T1000 (cell line): ENCODE results near the gene STMND1.

Experiments
- DNase-seq: peaks from one replicate; lab custom pipeline; 2025; ENCODE audit warnings: mixed read lengths; lab: John Stamatoyannopoulos, UW

Gene STMND1

DNA sequence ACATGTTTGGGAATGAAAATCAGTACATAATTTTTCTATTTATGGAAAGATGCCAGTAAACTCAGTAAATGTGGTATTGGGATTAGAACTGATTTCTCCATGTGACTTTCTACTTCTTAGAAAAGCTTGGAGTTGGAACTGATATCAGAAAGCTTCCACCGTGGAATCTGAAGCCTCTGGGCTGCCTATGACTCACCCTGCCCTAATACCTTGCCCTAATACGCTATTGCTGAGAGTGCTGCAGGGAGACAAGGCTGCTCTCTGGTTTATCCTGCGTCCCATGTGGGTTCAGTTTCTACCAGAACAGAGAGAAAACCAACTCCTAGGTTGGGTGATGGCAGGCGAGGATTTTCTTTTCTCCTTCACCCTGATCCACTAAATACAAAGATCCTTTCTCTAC lies 3.3 kb upstream of the STMND1 start:
- DNase-seq, result no peak

DNA sequence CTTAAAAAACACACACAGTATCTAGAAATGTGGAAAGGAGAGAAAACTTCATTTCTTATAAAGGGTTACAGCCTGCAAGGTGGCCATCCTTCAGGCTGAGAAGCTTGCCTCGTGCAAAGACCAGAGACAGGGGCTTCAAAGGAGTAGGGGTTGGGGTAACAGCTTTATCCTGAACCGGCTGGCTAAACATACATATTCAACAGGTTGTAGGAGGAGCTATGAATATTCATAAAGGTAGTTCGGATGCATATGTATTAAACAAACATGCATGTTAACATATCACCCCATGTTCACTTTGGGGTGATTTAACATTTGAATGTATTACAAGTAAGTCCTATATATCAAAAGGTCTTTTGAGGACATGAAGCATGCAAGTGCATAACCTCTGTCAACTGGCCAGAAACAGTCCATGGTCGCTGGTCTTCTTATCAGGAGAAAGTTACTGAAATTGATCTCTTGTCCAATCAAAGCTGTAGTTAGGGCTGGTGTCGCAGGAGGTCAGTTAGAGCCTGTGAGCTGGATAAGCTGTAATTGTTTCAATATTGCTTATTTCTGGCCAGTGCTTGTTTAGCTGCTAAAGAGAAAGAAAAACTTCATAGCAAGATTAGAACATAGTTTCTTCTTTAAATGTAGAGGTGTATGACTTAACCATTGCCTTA lies 2.3 kb upstream of the STMND1 start:
- DNase-seq, result no peak

DNA sequence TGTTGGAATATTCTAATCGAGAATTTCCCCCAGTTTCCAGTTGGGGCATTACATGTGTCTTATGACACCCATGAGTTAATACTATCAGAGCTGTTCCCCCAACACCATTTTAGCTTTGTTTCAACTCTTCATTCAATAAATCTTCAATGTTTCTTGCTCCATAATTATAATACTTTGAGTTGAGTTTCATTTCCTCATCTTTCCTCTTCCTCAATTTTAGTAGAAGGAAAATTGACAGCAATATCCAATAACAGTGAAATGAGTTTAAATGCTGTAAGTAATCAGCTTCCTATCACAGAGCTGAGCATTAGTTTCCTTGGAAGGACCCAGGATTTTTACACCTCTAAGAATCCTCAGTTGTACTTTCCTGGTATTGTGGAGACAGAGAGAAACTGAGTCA lies 1.0 kb upstream of the STMND1 start:
- no peak for DNase-seq

DNA sequence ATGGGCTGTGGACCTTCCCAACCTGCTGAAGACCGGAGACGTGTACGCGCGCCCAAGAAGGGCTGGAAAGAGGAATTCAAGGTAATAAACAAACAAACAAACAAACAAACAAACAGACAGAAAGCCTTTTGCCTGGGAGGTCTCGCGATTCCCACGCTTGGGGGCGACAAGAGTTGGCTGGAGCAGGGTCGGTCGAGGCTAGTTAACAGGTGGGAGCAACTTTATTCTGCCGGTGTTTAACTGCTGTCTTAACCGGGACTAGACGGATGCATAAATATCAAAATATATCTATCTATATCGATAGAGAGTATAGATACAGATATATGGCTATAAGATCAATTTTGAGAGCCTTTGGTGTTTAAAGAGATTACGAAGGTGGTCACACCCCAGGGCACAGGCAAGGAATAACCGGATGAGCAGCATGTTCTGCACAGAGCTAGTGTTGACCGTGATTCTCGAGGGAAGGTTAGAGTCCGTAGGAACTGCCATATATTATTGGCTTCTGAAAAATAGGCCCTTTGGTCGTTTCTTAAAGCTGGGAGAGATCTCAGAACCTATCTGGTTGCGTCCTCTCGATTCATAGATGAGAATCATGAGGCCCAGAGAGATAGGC lies 514 bp downstream of the STMND1 start:
- no peak for DNase-seq

DNA sequence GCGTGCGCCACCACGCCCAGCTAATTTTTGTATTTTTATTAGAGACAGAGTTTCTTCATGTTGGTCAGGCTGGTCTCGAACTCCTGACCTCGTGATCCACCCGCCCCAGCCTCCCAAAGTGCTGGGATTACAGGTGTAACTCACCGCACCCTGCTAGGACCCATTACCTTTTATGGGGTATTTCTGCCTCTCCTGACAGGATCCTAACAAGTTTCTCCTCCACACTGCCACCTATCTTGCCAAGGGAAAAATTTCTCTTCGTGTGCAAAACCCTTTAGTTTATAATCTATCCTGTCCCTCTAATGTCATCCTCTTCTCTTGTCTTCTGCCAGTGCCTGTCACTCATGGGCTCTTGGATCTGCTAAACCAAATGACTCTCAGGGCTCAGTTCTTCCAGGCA lies 1.9 kb downstream of the STMND1 start:
- DNase-seq, result no peak

DNA sequence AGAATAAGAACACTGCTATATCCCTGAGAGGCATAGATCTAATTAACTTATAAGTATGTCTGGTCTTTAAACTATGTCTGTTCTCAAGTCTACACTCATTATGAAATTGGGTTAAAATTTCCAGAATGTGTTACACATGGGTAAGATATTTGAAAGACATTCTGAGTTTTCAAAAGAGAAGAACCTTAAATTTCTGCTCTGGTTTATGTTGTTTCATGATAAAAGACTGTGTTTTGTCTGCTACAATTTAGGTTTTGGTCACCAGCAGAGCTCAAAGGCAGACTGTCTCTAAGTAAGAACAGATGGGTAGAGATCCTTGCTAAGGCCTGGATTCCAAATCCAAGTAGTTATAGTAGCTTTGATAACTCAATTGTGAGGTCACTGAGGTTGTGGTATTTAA lies 6.0 kb downstream of the STMND1 start:
- DNase-seq, result no peak

DNA sequence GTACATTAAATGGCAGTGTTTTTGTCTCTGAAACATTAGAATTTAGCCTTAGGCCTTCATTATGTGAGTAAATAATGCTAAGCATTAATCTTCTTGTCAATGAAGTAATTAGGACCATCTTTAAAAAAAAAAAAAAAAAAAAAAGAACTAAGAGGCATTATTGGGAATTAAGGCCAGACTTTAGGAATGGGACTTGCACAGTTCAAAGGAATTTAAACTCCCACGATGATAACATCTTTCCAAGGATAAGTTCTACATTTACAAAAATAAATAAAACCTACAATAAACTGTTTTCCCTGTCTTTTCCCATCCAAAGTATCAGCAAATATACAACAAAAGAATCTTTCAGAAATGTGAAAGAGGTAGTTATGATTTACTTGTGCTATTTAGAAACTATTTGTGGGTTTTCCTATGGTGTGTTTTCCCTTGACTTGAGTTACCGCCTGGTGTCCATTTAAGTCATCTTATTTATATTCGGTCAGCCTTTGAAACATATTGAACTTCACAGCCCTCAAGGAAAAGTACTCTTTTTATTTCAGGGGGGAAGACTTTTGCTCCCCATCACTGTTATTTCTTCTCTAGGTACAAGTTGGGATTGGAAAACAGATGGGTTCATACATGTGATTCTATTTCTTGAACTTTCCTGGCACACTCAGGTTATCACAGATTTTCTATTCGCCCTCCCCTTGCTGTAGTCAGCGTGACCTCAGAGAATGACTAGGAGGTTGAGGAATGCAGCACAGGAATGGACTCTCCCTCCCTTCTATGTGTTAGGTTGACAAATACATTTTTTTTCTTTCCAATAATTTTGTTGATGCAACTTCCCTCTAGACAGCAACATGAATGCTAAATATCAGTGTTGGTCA lies 13.6 kb downstream of the STMND1 start:
- DNase-seq, result peak; percentile 42

DNA sequence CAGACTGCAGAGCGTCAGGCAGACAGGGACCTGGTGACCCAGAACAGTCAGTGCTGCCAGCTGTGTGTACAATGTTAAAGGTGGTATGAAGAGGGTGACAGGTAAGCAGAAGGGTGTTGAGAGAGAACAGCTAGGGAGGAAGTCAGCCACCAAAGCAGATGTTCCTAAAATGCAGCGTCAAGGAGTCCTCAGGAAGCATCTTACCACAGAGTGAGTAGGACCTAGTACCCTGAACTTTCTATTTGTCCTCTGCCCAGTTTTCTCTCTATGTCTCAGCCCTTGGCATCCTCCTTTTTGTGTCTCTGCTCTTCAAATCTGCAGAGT lies 14.2 kb downstream of the STMND1 start:
- no peak for DNase-seq

DNA sequence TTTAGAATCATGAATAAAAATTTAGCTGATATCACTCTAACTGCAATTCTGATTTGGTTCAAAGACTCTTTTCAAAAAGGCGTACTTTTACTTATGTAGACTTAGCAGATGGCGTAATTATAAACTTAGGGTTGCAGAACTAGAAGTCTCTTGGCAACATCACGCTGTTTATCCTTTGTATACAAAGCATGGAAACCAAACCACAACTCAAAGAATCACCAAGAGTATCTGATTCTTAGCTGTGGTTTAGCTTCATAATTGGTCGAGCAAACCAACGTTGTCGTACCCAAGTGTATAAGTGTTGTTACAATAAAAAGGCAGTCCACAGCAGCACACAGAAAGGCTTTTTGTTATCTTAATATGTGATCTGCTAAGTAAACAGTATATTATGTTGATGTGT lies 18.2 kb downstream of the STMND1 start:
- no peak for DNase-seq

DNA sequence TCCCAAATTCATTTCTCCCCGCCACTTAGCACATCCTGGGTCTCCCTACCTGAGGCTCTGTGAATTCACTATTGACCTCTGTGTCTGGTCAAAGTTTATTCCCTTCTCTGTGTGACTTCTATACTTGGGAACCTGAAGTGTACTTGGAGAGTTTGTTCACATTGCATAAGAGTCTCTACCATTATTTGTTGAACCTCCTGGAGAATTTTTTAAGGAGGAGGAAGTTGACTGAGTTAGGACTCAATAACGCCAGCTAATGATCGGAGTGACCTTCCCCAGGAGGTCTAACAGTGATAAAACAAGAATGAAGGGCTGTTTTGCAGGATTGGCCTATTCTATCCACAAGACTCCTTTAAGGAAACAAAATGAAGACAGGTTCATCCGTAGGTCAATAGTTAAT lies 23.6 kb downstream of the STMND1 start:
- no peak for DNase-seq

DNA sequence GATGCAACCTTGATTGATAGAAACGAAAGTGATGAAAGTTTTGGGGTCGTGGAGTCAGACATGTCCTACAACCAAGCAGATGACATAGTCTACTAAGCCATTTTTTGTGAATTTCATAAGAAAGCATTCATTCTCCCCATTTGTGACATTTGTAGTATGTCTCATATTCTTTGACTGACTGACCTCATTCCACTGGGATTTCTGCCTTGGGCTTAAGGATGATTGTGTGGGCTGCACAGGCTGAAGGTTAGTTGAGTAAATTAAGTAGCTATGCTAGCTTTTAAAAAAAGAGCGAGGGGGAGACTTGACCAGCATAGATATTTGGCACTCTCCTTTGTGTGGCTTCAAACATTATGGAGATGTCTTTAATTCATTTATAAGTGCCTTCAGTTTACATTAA lies 28.9 kb downstream of the STMND1 start:
- DNase-seq, result no peak

DNA sequence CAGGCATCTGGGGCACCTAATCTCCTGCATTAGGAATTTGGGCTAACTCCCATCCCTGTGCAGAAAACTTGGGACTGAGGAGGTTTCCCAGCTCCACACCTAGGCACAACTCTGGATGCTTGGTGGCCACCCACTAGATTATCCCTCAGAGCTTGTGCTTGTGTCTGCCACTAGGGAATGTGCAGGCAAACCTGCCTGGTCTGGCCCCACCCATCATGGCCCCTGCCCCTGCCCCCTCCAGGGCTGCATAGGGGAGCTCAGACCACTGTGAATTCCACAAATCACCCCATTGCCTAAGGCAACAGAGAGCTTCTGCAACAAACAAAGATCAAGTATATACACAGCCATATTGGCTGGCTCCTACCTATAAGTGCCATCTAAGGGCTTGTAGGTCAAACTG lies 31.1 kb downstream of the STMND1 start:
- no peak for DNase-seq

DNA sequence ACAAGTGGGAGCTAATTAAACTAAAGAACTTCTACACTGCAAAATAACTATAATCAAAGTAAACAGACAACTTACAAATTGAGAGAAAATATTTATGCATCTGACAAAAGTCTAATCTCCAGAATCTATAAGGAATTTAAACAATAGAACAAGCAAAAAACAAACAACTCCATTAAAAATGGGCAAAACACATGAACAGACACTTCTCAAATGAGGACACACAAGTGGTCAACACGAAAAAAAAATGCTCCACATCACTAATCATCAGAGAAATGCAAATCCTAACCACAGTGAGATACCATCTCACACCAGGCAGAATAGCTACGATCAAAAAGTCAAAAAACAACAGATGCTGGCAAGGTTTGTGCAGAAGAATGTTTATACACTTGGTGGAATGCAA lies 36.2 kb downstream of the STMND1 start:
- no peak for DNase-seq

DNA sequence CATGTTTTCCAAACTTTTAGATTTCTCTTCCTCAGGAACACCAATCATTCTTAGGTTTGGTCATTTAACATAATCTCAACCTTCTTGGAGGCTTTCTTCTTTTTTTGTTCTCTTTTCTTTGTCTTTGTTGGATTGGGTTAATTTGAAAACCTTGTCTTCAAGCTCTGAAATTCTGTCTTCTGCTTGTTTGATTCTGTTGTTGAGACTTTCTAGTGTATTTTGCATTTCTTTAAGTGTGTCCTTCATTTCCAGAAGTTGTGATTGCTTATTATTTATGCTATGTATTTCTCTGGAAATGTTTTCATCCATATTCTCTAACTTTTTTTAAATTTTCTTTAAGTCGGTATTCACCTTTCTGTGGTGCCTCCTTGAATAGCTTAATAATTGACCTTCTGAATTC lies 42.2 kb downstream of the STMND1 start:
- no peak for DNase-seq

DNA sequence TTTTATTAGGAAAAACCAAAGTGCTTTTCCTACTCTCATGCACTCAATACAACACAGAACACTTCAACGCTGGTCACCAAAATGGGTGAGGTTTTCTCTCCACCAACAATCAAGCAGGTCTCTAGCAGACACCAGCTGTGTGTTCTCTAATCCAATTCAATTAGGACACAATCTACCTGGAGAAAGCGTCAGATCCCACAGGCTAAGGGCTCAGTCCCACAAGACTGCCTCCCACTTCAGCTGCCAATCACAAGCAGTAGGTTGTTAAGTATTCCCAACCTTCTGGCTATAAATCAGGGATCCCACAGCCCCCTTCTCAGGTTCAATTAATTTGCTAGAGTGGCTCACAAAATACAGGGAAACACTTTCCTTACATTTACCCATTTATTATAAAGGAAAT lies 47.7 kb downstream of the STMND1 start:
- DNase-seq, result no peak

DNA sequence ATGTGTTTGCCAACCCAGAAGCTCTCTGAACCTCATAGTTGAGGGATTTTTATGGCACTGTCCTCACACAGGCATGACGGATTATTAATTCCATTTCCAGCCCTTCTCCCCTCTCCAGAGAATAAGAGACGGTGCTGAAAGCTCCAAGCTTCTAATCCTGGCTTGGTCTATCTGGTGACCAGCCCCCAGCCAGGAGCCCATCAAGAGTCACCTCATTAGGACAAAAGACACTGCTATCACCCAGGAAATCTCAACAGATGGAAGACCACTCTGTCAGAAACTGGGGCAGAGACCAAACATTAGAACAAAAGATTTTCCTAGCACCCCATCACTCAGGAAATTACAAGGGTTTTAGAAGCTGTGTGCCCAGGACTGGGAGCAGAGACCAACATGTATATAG lies 48.2 kb downstream of the STMND1 start:
- DNase-seq, result no peak

DNA sequence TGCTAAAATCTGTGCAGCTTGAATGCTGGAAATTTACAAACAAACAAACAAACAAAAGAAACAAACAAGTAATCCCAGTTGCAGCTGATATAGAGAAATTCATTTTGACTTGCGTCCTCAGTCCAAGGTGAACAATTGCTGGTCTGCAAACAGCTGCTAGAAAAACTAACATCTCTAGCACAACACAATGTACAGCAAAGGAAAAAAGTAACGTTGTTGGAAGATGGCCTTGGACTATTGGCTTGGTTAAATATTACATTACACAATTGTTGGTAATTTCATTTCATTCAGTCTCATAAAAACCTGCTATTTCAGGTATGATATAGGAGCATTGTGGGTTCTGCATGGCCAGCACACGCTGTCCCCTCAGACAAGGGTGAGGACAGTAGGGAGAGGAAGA lies 50.0 kb downstream of the STMND1 start:
- DNase-seq, result no peak

DNA sequence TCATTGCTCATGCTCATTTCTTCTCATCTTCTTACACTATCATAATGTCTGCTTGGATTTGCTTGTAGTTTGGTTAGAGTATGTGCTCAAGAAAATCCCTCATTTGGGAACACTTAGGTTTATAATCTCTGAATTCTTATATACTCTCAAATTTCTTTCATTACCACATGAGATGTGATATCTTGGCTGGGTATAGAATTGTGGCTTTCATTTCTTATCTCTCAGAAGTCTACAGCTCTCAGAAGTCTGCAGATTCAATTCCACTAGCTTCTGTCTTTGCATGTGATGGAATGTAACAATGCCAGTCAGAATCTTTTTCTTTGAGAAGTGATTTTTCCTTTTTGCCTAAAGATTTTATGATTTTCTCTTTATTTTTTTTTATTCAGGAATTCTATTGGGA lies 50.9 kb downstream of the STMND1 start:
- no peak for DNase-seq

DNA sequence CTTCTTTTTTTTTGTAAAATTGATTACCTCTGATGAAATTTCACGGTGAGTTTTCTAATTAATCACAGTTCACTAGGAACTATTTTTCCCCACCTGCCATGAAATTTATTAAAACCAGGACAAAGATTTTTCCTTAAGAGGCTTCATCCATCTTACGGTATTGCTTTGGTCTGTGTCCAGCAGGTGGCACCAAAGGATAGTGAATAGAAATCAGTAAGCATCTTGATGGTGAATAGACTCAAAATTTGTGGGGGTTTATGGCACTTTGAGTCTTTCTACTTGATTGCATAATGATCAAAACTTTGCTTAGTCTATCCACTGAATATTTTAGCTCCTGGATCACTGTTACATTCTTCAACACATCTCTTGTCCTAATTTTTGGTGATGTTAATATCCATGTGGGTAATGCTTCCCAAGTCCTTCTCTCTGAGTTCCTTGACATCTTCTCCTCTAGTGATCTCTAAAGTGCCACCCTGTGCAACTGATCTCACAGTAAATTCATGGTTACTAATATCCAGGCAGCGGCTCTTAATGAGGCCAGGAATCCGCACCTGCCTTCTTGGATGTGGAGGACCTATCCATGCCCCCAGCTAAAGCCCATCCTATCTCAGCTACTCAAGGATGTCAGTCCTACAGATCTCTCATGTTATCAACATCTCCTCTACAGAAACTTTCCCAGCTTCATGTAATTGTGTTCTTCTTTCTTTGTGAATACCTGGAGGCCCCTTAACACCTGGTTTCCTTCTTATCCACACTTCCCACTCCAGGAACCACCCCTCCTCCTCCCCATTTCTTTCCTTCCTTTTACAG lies 54.5 kb downstream of the STMND1 start:
- peak; percentile 42 for DNase-seq

DNA sequence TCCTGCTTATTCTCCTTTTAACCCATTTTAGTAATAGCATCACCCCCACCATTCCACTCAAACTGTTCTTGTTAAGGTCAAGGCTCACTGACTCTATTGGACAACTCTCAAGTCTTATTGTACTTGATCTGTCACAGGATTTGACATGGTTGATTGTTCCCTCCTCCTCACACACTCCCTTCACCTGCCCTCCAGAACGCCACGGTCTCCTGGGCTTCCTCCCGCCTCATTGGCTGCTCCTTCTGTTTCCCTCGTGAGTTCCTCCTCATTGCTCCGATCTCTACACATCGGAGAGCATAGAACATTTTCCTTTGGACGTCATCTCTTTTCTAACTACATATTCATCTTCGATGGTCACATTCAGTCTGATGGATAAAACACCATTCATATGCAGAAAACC lies 55.1 kb downstream of the STMND1 start:
- DNase-seq, result no peak

DNA sequence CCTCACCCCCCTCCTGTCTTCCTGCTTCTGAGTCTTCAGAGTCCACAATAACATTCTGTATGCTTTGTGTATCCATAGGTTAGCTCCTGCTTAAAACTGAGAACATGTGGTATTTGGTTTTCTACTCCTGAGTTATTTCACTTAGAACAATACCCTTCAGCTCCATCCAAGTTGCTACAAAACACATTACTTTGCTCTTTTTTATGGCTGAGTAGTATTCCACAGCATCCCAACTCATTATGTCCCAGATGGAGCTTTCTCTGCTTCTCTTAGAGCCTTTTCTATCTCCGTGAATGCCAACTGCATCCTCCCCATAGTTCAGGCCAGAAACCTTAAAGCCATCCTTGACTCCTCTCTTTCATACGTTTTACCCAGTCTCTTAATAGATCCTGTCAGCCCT lies 55.8 kb downstream of the STMND1 start:
- no peak for DNase-seq

DNA sequence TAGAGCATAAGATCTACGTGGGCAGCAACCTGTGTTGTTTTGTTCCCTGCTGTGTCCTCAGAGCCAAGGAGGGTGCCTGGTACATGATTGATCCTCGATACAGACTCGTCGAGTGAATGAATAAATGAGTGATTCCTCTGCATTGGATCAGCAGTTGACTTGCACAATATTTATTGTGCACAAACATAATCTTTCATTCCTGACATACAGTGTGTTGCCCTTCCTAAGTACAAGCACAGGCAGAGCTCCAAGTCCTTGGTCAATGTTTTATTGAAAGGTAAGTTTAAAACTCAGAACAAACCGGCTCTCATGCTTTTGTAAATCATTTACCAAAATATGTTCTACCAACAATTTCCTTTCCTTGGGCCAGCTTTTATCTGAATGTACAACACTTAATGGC lies 57.4 kb downstream of the STMND1 start:
- DNase-seq, result no peak

DNA sequence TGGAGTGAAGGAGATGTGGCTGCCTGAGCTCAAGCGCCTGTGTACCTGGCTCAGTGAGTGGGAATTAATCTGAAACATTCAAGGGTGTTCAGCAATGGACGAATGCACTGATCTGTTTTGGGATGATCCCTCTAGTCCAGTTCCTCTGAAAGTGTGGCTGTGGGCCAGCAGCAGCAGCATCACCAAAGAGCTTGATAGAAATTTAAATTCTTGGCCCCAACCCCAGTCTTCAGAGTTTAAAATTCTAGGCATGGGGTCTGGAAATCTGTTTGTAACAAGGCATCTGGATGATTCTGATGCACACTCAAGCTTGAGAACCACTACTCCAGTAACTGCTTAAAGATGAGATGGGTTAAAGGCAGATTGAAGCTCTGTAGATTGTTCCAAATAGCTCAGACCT lies 59.2 kb downstream of the STMND1 start:
- DNase-seq, result no peak
